ENCODE measurements around the gene GATA5.

GRCh38 chr20:62517901-62518610, 42.3 kb upstream of the GATA5 start:
- TF ChIP-seq CTCF (IDR thresholded peaks at IDR 0.05; ENCODE audit: low read length): no peak
- no peak for TF ChIP-seq EZH2 (IDR thresholded peaks at IDR 0.05; ENCODE audit: borderline replicate concordance, low read length)
